Right forelimb (tissue), 1 donor: ENCODE data around the gene KCNG2.
"Not testable (repeated sequence)": the region's sequence is repeated elsewhere in the genome, so short reads cannot be mapped to it uniquely, and the experiment has no call there.

ENCODE experiments used
- DNase-seq: peaks from one replicate; pipeline ENCODE4 v3.0.0-alpha.2; 2018

The KCNG2 gene

DNA sequence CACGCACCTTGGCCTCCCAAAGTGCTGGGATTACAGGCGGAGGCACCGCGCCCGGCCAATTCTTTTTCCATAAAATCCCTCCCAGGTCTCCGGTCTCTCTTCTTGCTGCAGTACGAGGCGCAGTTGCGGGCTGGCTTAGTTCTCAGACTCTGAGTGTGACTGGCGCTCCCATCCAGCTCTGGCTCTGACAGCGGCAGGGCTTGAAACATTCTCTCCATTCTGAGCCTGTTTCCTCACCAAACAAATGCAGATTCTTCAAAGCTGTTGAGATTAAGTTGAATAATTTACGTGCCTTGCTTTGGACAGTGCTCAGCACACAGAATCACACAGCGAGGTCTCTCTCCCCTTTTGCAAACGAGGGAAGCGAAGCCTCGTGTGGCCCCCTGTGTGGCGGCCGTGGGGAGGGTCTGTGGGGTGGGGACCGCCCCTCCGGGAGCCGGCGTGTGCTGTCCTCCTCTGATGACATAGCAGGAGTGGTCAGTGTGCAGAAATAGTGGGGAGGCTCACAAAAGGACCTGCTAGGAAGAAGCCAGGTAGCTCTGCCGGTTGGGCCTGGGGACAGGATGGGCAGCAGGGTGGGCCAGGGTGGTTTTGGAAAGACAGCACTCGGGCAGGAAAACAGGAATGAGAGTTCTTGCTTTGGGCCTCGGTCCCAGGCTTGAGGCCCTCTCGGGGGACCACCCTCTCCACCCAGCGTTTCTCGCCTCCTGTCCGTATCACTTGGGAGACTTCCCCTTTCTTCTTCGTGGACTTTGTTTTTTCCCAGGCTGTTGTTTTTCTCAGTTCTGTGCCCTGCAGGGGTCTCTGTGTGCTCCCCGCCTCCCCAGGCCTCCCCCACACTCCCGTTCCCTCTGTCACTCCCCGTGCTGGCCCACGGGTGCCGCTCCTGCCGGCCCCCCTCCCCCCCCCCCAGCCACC lies 75.0 kb downstream of the KCNG2 start:
- peak; percentile 39 for DNase-seq

DNA sequence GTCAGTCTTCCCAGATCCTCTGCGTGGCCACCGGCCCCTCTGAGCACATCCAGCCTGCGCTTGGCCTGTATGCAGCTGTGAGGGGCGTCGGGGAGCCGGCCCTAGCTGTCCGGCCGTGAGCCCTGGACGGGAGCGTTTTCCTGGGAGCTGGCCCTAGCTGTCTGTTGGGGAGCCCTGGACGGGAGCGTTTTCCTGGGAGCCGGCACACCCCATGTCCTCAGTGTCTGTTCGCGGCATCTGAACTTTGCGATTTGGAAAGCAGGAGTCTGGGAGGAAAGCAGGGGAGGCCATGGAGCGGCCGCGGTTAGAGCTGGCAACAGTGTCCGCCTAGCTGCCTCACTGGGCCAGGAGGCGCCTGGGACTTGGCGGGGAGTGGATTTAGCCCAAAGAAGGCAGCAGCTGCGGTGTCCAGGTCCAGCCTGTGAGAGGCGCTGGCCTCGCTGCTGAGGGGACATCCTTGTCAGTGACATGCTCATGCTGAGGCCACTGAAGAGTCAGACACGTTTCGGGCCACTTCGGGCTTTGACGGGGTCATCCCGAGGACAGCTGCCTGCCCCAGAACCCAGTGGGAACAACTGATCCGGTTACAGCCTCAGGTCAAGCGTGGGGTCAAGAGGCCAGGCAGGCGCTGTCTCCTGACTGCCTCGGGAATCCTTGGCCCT lies 75.8 kb downstream of the KCNG2 start:
- peak; percentile 40 for DNase-seq

DNA sequence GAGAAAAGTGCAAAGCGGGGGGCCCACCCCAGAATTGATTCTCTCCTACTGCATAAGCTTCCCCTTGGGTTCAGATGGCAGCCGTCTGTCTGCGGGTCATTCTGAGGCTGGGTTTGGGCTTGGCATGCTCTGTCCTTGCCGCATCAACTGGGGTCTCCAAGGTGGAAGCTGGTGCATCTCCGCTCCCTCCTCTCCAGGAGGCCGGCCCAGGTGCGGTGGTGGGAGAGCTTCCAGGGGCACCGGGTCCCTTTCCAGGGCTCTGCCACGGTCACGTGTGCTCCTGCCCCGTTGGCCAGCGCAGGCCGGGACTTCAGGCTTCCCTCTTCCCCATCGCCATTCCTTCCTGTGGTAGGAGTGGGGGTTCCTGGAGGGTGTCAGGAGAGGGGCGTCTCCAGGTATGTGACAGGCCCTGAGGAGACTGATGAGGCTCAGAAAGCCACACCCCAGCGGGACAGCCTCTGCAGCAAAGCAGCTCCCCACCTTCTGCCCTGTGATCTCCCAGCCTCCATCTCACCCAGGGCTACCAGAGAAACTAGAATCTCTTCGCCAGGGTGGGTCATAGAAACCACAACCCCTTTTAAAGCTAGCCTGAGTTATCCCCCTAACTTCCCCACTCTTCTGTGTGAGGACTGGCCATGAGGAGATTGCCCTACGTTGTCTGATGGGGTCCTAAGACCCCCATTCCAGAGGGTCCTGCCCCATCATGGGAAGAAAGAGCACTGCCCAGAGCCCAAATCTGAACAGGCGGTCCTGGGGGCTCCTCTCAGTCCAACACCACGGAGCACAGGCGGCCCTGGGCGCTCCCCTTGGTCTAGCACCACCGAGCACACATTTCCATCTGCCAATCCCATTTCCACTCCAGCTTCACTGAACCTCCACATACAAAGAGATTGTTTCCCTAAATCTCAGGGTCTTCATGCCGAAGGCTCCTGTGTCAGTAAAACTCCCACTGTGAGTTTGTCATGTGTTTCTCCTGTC lies 77.1 kb downstream of the KCNG2 start:
- DNase-seq: no peak

DNA sequence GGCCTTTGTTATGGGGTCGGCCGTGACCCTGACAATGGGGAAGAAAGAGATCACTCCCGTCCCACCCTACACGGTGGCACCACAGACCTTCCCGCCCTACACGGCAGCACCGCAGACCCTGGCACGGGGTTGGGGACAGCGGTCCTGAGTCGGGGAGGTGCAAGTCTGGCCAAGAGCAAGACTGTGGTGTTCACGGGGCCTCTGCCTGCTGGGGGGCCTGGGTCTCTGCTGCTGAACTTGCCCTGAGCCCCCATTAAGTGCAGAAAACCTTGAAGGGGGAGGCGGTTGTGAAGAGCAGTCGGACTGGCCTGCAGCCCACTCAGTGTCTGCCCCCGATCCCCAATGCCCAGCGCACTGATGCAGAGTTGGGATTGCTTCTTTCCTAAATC lies 77.8 kb downstream of the KCNG2 start:
- no peak for DNase-seq

DNA sequence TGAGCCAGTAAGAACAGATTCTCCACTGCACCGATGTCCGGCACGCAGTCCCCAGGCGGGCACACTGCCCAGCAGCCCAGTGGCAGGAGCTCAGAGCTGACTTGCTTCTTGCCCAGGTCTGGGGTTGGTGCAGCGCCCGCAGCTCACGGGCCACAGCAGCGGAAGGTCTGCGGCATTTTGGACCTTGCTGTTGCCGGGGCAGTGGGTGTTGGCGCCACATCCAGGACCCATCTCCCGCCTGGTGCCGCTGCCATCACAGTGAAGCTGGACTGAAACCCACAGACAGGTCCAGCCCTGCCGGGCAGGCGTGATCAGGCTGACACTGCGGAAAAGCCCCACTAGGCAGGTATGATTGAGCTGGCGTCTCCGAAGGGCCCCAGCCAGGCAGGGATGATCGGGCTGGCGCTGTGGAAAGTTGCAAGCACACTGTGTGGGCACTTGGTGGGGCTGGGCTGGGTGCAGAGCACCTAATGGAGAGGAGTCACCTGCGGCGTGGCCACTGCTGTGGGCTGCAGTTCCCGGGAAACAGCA lies 78.3 kb downstream of the KCNG2 start:
- DNase-seq: peak; percentile 9

DNA sequence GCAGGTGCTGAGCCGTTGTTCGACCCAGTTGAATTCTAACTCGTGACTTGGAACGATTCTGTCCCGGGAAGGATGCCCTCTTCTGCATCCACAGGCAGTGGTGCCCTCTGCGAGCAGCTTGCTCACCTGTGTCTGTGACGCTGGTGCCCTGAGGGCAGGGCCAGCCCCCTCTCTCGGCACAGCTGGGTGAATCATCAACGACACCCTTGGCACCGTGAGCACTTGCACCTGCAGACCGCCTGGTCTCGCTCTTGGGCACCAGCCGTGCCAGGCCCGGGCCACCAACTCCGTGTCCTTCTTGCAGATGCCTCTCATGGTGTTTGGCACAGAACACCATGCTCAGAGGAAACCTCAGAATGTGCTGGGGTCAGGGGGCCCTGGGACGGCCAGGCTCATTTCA lies 78.8 kb downstream of the KCNG2 start:
- peak; percentile 9 for DNase-seq

DNA sequence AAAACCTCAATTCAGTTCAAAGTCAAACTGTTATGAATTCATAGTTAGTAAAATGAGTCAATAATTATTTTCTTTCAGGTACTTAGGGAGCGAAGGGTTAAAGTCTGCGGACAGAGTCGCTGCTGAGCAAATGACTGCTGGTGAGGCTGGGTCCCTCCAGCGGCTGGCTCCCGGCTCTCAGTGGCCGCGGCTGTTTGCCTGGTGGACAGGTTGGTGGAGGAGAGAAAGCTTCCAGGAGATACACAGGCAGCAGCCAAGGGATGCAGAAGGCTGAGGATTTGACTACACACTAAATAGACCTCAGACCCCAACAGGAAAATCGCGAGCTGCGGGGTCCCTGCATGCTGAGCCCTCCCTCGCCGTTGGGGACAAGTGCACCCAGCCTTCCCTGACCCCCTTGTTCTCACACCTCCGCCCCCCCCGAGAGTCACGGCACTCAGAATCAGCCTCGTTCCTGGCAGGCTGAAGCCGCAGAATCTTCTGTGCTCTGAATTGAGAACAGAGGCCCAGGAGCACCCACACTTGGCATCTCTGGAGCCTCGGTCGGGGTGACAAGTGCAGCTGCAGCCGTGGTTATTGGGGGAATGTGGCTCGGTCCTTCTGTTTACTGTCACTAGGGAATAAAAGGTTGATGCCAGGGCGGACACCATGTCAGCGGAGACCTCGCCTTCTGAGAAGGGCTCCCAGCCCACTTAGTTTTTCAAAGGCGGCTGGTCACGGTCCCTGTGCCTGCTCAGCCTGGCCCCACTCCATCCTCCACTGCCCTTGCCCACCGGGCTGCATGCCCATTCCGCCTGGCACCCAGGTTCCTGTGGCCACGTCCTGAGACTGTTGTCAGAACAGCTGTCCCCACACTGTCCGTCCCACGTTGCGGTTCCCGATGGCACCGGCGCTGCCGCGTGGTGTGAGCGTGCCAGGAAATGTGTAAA lies 79.7 kb downstream of the KCNG2 start:
- no peak for DNase-seq

DNA sequence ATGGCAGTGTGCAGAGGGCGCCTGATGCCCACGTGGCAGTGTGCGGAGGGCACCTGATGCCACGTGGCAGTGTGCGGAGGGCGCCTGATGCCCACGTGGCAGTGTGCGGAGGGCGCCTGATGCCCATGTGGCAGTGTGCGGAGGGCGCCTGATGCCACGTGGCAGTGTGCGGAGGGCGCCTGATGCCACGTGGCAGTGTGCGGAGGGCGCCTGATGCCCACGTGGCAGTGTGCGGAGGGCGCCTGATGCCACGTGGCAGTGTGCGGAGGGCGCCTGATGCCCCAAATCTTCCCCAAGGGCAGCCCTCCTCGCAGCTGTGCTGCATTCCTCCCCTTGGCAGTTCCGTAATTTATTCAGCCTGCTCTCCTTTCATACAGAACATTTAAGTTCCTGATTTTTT lies 80.5 kb downstream of the KCNG2 start:
- DNase-seq: not testable (repeated sequence)

DNA sequence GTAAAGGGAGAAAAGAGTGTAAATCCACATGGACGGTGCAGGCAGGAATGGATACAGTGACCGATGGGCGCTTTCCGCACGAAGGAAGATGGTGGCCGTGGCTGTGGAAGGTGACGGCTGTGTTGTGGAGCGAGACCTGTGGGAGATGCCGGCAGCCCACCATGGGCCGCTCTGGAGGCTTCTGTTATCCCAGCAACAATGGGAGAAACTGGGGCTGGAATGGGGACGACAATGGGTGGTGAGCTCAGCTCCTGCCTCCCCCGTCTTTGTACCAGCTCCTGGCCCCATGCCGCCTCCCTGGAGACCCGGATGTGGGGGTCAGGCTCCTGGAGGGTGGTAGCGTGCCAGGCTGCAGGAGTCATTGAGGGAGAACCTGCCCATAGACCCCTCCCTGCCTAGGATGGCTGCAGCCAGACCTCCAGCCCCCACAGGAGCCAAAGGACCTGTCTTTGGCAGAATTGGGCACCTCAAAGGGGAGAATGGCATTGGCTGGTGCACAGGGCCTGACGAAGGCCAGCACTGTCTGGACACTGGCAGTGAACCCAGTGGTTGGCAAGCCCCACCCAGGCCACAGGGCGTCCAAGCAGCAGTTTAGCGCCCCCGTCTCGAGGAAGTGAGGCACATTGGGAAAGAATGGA lies 81.1 kb downstream of the KCNG2 start:
- DNase-seq: no peak

DNA sequence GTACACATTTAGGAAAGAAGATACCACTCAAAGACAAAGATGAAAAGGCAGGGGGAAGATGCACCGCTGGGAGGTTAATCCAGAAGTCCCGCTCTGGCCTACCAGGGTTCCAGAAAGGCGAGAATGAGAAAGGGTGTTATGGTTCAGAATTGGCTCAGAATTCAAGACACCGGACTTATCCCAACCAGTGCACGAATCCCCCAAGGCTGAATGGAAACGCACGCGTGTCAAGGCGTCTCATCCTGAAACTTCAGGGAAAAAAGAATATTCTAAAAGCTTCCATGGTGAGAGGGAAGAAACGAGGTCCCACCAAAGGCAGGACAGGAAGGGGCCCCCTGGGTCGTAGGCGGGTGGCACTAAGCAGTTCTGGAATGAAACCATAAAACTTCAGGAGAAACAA lies 81.8 kb downstream of the KCNG2 start:
- DNase-seq: no peak

DNA sequence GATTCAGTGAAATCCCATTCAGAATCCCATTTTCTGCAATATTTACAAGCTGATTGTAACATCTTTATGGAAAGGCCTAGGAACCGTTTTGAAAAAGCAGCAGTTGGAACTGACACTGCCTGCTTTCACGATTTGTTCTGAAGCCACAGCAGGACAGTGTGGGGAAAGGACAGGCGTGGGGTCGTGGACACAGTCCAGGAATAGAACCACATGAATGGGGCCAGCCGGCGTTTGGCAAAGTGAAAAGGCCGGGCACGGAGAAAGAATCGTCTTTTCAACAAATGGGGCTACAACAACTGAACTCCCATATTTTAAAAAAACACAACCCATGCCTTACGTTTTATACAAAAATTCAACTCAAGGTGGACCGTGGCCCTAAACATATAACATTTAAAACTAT lies 84.0 kb downstream of the KCNG2 start:
- no peak for DNase-seq

DNA sequence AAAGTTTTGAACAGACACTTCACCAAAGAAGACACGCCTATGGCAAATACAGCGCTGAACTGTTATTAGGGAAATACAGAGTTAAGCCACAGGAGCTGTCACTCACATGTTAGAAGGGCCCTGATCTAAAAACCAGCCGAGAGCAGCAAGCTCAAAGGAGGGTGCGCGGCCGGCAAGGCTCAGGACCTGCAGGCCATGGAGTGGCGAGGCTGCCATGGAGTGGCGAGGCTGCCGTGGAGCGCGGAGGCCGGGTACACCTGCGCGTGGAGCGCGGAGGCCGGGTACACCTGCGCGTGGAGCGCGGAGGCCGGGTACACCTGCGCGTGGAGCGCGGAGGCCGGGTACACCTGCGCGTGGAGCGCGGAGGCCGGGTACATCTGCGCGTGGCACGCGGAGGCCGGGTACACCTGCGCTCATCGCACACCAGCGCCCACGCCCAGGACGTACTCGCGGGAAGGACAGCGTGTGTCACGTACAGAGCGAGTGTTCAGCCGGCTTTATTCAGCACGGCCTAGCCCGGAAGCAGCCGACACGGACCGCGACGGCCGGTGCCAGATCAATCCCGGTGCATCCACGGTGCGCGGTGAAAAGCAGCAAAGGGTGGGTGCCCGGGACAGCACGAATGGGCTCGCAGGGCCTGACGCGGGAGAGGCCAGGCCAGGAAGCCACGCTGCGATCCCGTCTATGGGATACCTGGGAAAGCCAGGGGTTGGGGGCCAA lies 84.9 kb downstream of the KCNG2 start:
- no peak for DNase-seq

DNA sequence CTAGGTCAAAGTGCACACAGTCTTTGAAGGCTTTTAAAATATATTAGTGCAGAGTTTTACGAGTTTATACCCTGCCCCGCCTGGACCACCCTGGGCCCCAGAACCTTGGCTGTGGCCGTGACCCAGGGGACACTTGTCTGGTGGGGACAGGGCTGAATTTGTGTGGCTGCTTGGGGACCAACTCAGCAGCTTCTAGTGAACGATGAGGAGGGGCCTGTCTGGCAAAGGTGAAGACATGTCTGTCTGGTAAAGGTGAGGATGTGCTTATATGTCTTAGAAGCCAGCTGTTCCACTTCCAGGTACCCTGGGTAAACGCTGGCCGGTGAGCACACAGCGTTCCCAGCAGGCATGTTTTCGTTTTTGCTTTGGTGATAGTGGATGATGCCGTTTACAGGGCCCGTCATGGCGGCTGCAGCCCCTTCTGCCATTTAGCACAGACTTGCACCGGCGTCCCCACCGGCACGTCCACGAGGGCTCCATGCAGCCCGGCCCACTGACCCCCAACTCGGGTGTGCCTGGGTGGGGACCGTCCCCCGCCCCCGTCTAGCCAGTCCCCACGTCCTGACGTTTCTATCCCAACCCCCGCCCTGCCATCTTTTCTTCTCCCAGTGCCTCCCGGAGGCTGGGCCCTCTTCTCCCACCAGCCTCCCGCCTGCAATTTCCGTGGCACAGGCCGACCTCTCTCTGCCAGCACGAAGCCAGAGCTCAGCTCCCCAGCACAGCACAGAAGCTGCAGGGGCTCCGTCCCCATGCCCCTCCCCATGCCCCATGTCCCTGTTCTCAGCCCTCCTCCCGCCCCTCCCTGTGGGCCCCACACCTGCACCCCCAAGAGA lies 85.9 kb downstream of the KCNG2 start:
- DNase-seq: no peak

DNA sequence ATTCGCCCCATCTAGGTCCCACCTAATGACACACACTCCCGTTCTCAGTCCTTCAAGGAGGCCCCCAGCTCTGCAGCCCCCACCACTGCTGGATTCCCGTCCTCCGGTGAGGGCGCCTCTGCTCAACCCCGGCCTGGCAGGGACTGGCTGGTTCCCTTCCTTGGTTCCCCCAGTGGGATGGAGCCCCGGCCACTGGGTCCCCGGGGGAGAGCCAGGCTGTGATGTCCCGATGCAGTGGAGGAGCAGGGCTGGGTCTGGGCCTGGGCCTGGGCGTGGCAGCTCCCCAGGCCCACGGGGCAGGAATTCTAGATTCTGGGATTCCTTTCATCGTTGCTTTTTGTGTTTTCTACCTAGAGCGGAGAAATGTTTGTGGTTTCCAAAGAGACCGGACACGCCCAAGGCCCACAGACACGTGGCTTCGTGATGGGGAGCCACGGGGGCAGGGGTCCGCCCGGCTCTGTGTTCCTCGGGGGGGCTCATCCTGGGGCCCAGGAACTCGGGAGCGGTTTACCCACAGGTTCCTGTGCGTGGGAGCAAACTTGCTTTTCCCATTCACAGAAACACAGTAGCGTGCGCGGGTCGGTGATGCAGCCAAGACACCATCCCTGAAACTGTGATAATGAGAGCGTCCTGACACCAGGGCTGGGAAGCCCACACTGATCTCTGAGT lies 86.7 kb downstream of the KCNG2 start:
- DNase-seq: peak; percentile 30

DNA sequence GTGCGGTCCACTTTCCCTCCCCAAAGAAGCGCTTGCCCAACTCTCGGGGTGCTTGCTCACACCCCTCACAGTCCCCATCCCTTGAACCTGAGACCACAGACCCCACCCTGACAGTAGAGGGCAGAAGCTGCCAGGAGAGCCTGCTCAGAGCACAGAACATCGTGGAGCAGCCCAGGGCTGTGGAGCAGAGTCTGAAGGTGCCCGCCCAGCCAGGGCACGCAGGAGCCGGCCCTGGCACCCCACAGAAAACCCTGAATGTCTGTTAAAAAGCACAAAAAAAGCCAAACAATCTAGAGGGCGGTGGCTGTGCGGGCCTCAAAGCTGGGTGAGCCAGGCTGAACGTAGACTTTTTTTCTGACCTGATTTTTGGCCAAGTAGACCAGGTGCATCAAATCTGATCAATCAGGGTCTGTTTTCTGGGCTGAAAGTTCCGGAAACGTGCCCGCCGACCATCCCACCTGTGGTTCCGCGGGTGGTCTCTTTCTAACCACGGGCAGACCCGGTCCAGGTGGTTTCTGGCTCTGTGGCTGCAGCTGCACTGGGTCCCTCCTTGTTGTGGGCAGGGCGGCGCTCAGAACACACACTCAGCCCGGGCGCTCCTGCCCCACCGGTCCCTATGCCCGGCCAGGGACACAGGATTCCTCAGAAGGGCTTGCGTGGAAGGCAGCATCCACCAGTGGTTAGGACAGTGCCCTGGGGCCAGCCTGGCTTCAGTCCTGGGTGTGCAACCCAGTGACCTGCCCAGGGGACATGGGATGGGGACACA lies 87.4 kb downstream of the KCNG2 start:
- no peak for DNase-seq

DNA sequence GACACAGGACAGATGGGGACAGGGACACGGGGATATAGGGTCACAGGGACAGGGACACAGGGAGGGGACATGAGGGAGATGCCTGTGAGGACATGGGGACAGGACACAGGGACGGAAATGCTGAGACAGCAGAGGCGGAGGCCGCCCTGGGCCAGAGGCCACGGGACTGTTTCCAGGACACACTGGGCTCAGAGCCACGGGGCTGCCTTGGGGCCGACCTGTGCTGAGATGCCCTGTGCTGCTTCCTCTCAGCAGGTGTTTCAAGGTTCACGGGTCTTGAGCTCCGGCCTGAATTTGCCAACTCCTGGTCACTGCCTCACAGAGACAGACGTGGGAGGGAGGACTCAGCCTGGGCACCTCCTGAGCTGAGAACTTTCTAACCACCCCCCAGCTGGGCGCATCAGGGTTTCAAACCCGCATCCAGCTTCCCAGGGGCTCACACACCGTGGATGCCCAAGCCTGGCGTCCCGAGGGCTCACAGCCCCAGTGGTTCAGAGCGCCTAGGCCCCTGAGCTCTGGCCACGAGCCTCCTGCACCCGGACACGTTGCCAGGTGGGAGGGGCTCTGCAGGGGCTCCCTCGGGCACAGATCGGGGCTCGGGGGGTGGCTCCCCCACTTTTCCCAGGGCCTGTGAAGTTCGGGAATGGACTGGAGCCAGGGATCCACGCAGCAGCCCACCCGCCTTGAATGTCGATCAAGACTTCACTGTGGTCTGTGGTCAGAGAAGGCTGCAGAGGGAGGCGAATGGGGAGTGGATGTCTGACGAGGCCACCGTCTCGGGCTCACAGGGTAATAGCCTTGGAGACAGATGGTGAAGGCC lies 89.7 kb downstream of the KCNG2 start:
- DNase-seq: peak; percentile 24

DNA sequence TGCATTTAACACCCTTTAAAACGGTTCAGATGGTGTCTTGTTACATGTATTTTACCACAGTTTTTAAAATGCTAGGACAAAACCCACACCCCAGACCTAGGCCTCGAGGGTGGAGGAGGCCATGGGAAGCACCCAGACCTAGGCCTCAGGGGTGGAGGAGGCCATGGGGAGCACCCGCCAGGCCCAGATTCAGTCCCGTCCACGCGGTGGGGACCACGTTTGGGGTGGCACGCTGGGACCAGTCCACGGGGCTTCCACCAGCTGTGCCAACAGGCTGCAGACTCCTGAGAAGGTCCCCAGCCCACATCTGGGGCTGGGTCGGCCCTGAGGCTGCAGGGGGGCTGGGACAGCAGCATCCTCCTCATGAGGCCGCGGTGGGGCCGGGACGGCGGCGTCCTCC lies 90.3 kb downstream of the KCNG2 start:
- no peak for DNase-seq
